GM12878 (cell line): Measurements from ENCODE around the gene JPT1. TPM values are rescaled to one million over a fixed set of nuclear protein-coding genes. Genes with fewer than 3 reads are reported as not detected.
A peak's percentile ranks its signal among the peaks of the same experiment; 100 is the strongest.

Source experiments
- ATF7 ChIP-seq: fragments of 450-650 bp; IDR thresholded peaks from 2 replicates; pipeline ENCODE4 v1.6.1; 2016; ENCODE audit warnings: low read depth, mild to moderate bottlenecking
- BCLAF1 ChIP-seq: fragments of 450-650 bp; IDR thresholded peaks from 2 replicates; pipeline ENCODE4 v1.6.1; 2017; ENCODE audit warnings: antibody characterized with exemption, mild to moderate bottlenecking, moderate library complexity
- CUX1 ChIP-seq: IDR thresholded peaks from 2 replicates; pipeline ENCODE4 v1.6.1; 2012; ENCODE audit warnings: improper control_type of control experiment, low read depth, low read length; ENCODE audit not compliant: insufficient replicate concordance
- E4F1 ChIP-seq: fragments of 450-650 bp; IDR thresholded peaks from 2 replicates; pipeline ENCODE4 v1.6.1; 2018; ENCODE audit warnings: borderline replicate concordance, mild to moderate bottlenecking; ENCODE audit not compliant: partially characterized antibody
- HSF1 ChIP-seq: fragments of 150-350 bp; IDR thresholded peaks from 2 replicates; pipeline ENCODE4 v1.6.1; 2014; ENCODE audit warnings: mild to moderate bottlenecking, low read depth, low read length
- KAT2A ChIP-seq: conservative IDR thresholded peaks from 2 replicates; pipeline ENCODE4 v1.6.1; 2011; ENCODE audit warnings: low read depth, low read length; ENCODE audit not compliant: control insufficient read depth
- MEF2A ChIP-seq: IDR thresholded peaks from 2 replicates; pipeline ENCODE4 v1.6.1; 2011; ENCODE audit warnings: low read depth, mild to moderate bottlenecking, low read length, moderate library complexity; ENCODE audit not compliant: insufficient read depth
- MTA2 ChIP-seq: fragments of 450-650 bp; IDR thresholded peaks from 2 replicates; pipeline ENCODE4 v1.6.1; 2016; ENCODE audit warnings: low read depth, mild to moderate bottlenecking, moderate library complexity
- MXI1 ChIP-seq: fragments of 150-350 bp; IDR thresholded peaks from 2 replicates; pipeline ENCODE4 v1.6.1; 2011; ENCODE audit warnings: low read depth, mild to moderate bottlenecking, inconsistent platforms, low read length, improper control_type of control experiment
- PAX5 ChIP-seq: IDR thresholded peaks from 2 replicates; pipeline ENCODE4 v1.6.1; 2011; ENCODE audit warnings: low read depth, low read length, borderline replicate concordance
- RBBP5 ChIP-seq: fragments of 200-600 bp; sonication (generic); conservative IDR thresholded peaks from 2 replicates; pipeline ENCODE4 v1.6.1; 2016
- SPI1 ChIP-seq: IDR thresholded peaks from 2 replicates; pipeline ENCODE4 v1.6.1; 2011; ENCODE audit warnings: low read depth, mild to moderate bottlenecking, low read length, moderate library complexity, borderline replicate concordance; ENCODE audit not compliant: insufficient read depth
- YY1 ChIP-seq: IDR thresholded peaks from 2 replicates; pipeline ENCODE4 v1.6.1; 2011; ENCODE audit warnings: low read depth, mild to moderate bottlenecking, low read length
- ZBED1 ChIP-seq: IDR thresholded peaks from 2 replicates; pipeline ENCODE4 v1.6.1; 2016; ENCODE audit warnings: borderline replicate concordance
- ZNF217 ChIP-seq: fragments of 450-650 bp; IDR thresholded peaks from 2 replicates; pipeline ENCODE4 v1.6.1; 2017; ENCODE audit warnings: antibody characterized with exemption, mild to moderate bottlenecking
- ZSCAN29 ChIP-seq: fragments of 450-650 bp; IDR thresholded peaks from 2 replicates; pipeline ENCODE4 v1.6.1; 2017; ENCODE audit warnings: mild to moderate bottlenecking, moderate library complexity
- polyA plus RNA-seq, 11 experiments: library from polyadenylated mRNA; depleted of rRNA in 4 of 11; unstranded in 6 of 11; stranded (reverse) in 5 of 11; fragments of >200 nt; fragmentation: Nextera tagmentation in 4 of 11; fragmentation: Illumina TruSeq in 1 of 11; extraction: Ambion mirVana in 4 of 11; extraction: Trizol in 1 of 11; gene quantifications; 1 replicate in 1 of 11; 2 replicates in 10 of 11; pipeline versions ENCODE4 v1.2.1 to v1.2.3, GENCODE V29; 2011 to 2016; ENCODE audit warnings: inconsistent platforms in 2 of 11, missing spikeins in 2 of 11, low read depth in 1 of 11
- total RNA-seq, 4 experiments: library from RNA; depleted of rRNA in 3 of 4; stranded (reverse); fragments of >200 nt in 3 of 4; fragmentation: Illumina TruSeq in 1 of 4; extraction: Trizol in 1 of 4; gene quantifications; 2 replicates each; pipeline versions ENCODE4 v1.2.1 to v1.2.3, GENCODE V29; 2013 to 2021

The JPT1 gene
- total and polyA plus RNA-seq, 10 of the 15 experiments (the other 5 are each of a cell fraction or from before 2014, with no cell fraction given) = 79.7 to 651 (median 323) TPM

GRCh38 chr17:75154195-75155106 lies at the start of gene JPT1 (continued):
- TF ChIP-seq SPI1 (peak; percentile 12; the same call in 1 of the 2 replicates), PAX5 (peak; percentile 59; the same call in 1 of the 2 replicates), MEF2A (0 out of 2 replicates have a peak, but pooled peaks have one; percentile 12), ATF7 (no peak), E4F1 (peak; percentile 47), CUX1 (no peak), MXI1 (peak; percentile 50), HSF1 (no peak), ZSCAN29 (peak; percentile 23; the same call in 1 of the 2 replicates), BCLAF1 (no peak), YY1 (peak; percentile 76), ZNF217 (no peak), RBBP5 (no peak), KAT2A (0 out of 2 replicates have a peak, but pooled peaks have one; percentile 21), MTA2 (no peak), ZBED1 (peak; percentile 72)
